B cell (primary cell): ENCODE results near the gene TRAP1. TPM values are rescaled to one million over a fixed set of nuclear protein-coding genes. Genes with fewer than 3 reads are reported as not detected.

Source experiments
- ATAC-seq: fragments of 200-7000 bp; cut with Tn5 transposase; one replicate; pipeline ENCODE4 v1.10.0; 2021; ENCODE audit warnings: low read depth, mild to moderate bottlenecking, moderate number of reproducible peaks, moderate library complexity
- CTCF ChIA-PET: fragments of 350-600 bp; sonication (Branson Sonifier 250); formaldehyde crosslinking; loops from one replicate; lab custom pipeline; 2021; ENCODE audit warnings: antibody characterized with exemption, inconsistent platforms; lab: Charles Lee
- POLR2A ChIA-PET: fragments of 350-600 bp; sonication (Branson Sonifier 250); formaldehyde crosslinking; loops from one replicate; lab custom pipeline; 2021; ENCODE audit warnings: antibody characterized with exemption; lab: Charles Lee
- DNase-seq: peaks from one replicate; pipeline ENCODE4 v3.0.0; 2013
- H2AFZ ChIP-seq: 2 replicates; pipeline ENCODE4 v1.6.1; 2012; ENCODE audit warnings: mild to moderate bottlenecking, low read depth, low read length; ENCODE audit not compliant: insufficient read depth, poor library complexity, severe bottlenecking
- H3K27ac ChIP-seq, 2 donors: 1 replicate in 1 of 2; 2 replicates in 1 of 2; pipeline ENCODE4 v1.5.1; 2012 to 2013; ENCODE audit warnings: low read length in 2 of 2, mild to moderate bottlenecking in 2 of 2, moderate library complexity in 1 of 2
- H3K27me3 ChIP-seq, 4 experiments: fragments of 200-600 bp in 1 of 4; sonication (generic) in 1 of 4; replicated peaks in 1 of 4; 1 replicate in 2 of 4; 2 replicates in 2 of 4; pipeline versions ENCODE4 v1.6.1 to v1.7.0; 2013 to 2016; ENCODE audit warnings: low read length in 3 of 4, mild to moderate bottlenecking in 2 of 4, mixed read lengths in 1 of 4, moderate library complexity in 1 of 4; ENCODE audit not compliant: insufficient read depth in 4 of 4, control insufficient read depth in 3 of 4; ENCODE audit errors: control extremely low read depth in 1 of 4
- H3K36me3 ChIP-seq, 2 experiments: replicated peaks in 1 of 2; 1 replicate in 1 of 2; 2 replicates in 1 of 2; pipeline versions ENCODE4 v1.6.1 to v1.7.1; 2013; ENCODE audit warnings: low read length in 1 of 2; ENCODE audit not compliant: insufficient read depth in 2 of 2, control insufficient read depth in 1 of 2; ENCODE audit errors: control extremely low read depth in 1 of 2, extremely low read depth in 1 of 2
- H3K4me1 ChIP-seq, 2 donors: fragments of 200-600 bp in 1 of 2; sonication (generic) in 1 of 2; 1 replicate in 1 of 2; 2 replicates in 1 of 2; pipeline versions ENCODE4 v1.5.1 to v1.6.1; 2013 to 2017; ENCODE audit warnings: low read length in 2 of 2; ENCODE audit not compliant: control insufficient read depth in 2 of 2, insufficient read depth in 2 of 2
- H3K4me2 ChIP-seq: replicated peaks from 2 replicates; pipeline ENCODE3; 2012; ENCODE audit warnings: mild to moderate bottlenecking, low read depth, low read length; ENCODE audit not compliant: poor library complexity, severe bottlenecking
- H3K4me3 ChIP-seq, 5 experiments: fragments of 200-600 bp in 1 of 5; sonication (generic) in 1 of 5; 1 replicate in 3 of 5; 2 replicates in 2 of 5; pipeline versions ENCODE4 v1.5.1 to v1.7.0; 2011 to 2016; ENCODE audit warnings: low read length in 4 of 5, mild to moderate bottlenecking in 4 of 5, low read depth in 2 of 5, control low read depth in 1 of 5, moderate library complexity in 1 of 5; ENCODE audit not compliant: insufficient read depth in 1 of 5; ENCODE audit errors: control extremely low read depth in 1 of 5, extremely low read depth in 1 of 5
- H3K79me2 ChIP-seq: fragments of 200-600 bp; sonication (generic); one replicate; pipeline ENCODE4 v1.6.0; 2016; ENCODE audit warnings: low read length; ENCODE audit not compliant: control insufficient read depth, insufficient read depth
- H3K9ac ChIP-seq: fragments of 200-600 bp; sonication (generic); 2 replicates; pipeline ENCODE4 v1.6.1; 2017; ENCODE audit warnings: mild to moderate bottlenecking, low read length, moderate library complexity
- H3K9me3 ChIP-seq, 3 donors: one replicate each; pipeline versions ENCODE4 v1.6.1 to v1.7.1; 2013; ENCODE audit warnings: low read length in 2 of 3; ENCODE audit not compliant: control insufficient read depth in 2 of 3, insufficient read depth in 1 of 3; ENCODE audit errors: control extremely low read depth in 1 of 3
- H4K20me1 ChIP-seq: 2 replicates; pipeline ENCODE4 v1.6.0; 2012; ENCODE audit warnings: mild to moderate bottlenecking, low read length; ENCODE audit not compliant: insufficient read depth, control insufficient read depth, poor library complexity, severe bottlenecking
- H3K27ac Mint-ChIP-seq: one replicate; pipeline ENCODE4 v1.8.0; 2021; ENCODE audit warnings: mixed read lengths
- H3K27me3 Mint-ChIP-seq: one replicate; pipeline ENCODE4 v1.8.0; 2021; ENCODE audit warnings: mixed read lengths
- H3K4me1 Mint-ChIP-seq: one replicate; pipeline ENCODE4 v1.8.0; 2021; ENCODE audit warnings: mixed read lengths
- H3K4me3 Mint-ChIP-seq: one replicate; pipeline ENCODE4 v1.8.0; 2021; ENCODE audit warnings: mixed read lengths
- H3K9me3 Mint-ChIP-seq: one replicate; pipeline ENCODE4 v1.8.0; 2022; ENCODE audit warnings: mixed read lengths; ENCODE audit not compliant: insufficient read depth
- CTCF ChIP-seq: fragments of 200-600 bp; IDR thresholded peaks from one replicate; pipeline ENCODE4 v1.8.0; 2022; ENCODE audit warnings: antibody characterized with exemption, mild to moderate bottlenecking
- EZH2 ChIP-seq: IDR thresholded peaks from 2 replicates; pipeline ENCODE4 v1.6.1; 2012; ENCODE audit warnings: borderline replicate concordance, low read depth, mild to moderate bottlenecking, moderate library complexity, low read length; ENCODE audit not compliant: insufficient read depth, poor library complexity, severe bottlenecking
- WGBS: methylation state at CpG from one replicate; pipeline ENCODE4 v1.1.5; 2013; ENCODE audit warnings: missing lambda C conversion rate; ENCODE audit not compliant: insufficient coverage; 5-methylcytosine and 5-hydroxymethylcytosine counted together
- intact Hi-C: fragments of 100-400 bp; cut with micrococcal nuclease; formaldehyde crosslinking; loops from one replicate; pipeline ENCODE4 v1.10.0; 2022
- polyA plus RNA-seq: library from polyadenylated mRNA; depleted of rRNA; stranded (reverse); fragments of >200 nt; gene quantifications from 2 replicates; pipeline ENCODE4 v1.2.3, GENCODE V29; 2012
- total RNA-seq, 2 donors: library from RNA; stranded (reverse); fragments of 120-200 nt in 1 of 2; gene quantifications; 1 replicate in 1 of 2; 2 replicates in 1 of 2; pipeline versions ENCODE4 v1.2.3 to v1.2.4, GENCODE V29; 2013 to 2022

Gene TRAP1
- total and polyA plus RNA-seq, 2 donors (not counting 1 experiment from before 2014, with no cell fraction given), result 51.1 to 88.4 TPM

- H3K4me3 Mint-ChIP-seq, result no peak overlapping the region
- CTCF ChIA-PET, result interaction anchor here (1.0 kb wide), 1 partner anchor 35 kb away, joined by 3 read pairs; no protein-coding TSS in a partner anchor
- WGBS, result 98% methylated on average over 11 of the region's 13 CpGs
Observed at GRCh38 chr16:3661922-3662321, 55.4 kb downstream of the TRAP1 start.

GRCh38 chr16:3661311-3661710 lies 56.0 kb downstream of the TRAP1 start:
- TF ChIP-seq CTCF (no peak), EZH2 (no peak)
- POLR2A ChIA-PET, result no interaction called here
- WGBS, result 90% methylated on average over 12 of the region's 12 CpGs

More at GRCh38 chr16:3661922-3662321, 55.4 kb downstream of the TRAP1 start:
- Histone ChIP-seq H3K27me3 (no peaks in the 10 kb centered on the region), H3K4me1 (no peaks in the 10 kb centered on the region), H4K20me1 (no peaks in the 10 kb centered on the region), H3K36me3 (peaks cover 0 to 64% of the 10 kb centered on the region in 2 experiments), H3K4me2 (no peak overlapping the region), H3K79me2 (no peaks in the 10 kb centered on the region), H3K9me3 (no peaks in the 10 kb centered on the region), H3K27ac (no peak overlapping the region), H3K9ac (no peak overlapping the region), H3K4me3 (no peak overlapping the region), H2AFZ (no peak overlapping the region)
- POLR2A ChIA-PET, result no interaction called here
- ATAC-seq (no peak), DNase-seq (no peak)
- no peaks in the 10 kb centered on the region for H3K27me3 Mint-ChIP-seq
- no peaks in the 10 kb centered on the region for H3K9me3 Mint-ChIP-seq
- TF ChIP-seq EZH2, result no peak
- H3K27ac Mint-ChIP-seq, result no peak overlapping the region
- intact Hi-C loops, result no loop called here
- peaks cover 4% of the 10 kb centered on the region for H3K4me1 Mint-ChIP-seq

More at GRCh38 chr16:3661311-3661710, 56.0 kb downstream of the TRAP1 start:
- Histone ChIP-seq H3K4me2 (no peak overlapping the region), H3K4me3 (no peak overlapping the region), H2AFZ (no peak overlapping the region), H3K9me3 (no peaks in the 10 kb centered on the region), H3K79me2 (no peaks in the 10 kb centered on the region), H3K9ac (no peak overlapping the region), H3K36me3 (peaks cover 0 to 69% of the 10 kb centered on the region in 2 experiments), H3K4me1 (no peaks in the 10 kb centered on the region), H3K27me3 (no peaks in the 10 kb centered on the region), H4K20me1 (no peaks in the 10 kb centered on the region), H3K27ac (no peak overlapping the region)
- CTCF ChIA-PET, result no interaction called here
- DNase-seq, result no peak
- H3K27me3 Mint-ChIP-seq, result no peaks in the 10 kb centered on the region
- intact Hi-C loops, result no loop called here
- ATAC-seq, result no peak
- H3K9me3 Mint-ChIP-seq, result no peaks in the 10 kb centered on the region
- no peak overlapping the region for H3K4me3 Mint-ChIP-seq
- no peak overlapping the region for H3K27ac Mint-ChIP-seq
- H3K4me1 Mint-ChIP-seq, result peaks cover 4% of the 10 kb centered on the region
